GM13976 (cell line): ENCODE measurements around the gene ANGPT4.
A peak's percentile ranks its signal among the peaks of the same experiment; 100 is the strongest.

Experiments used
- DNase-seq: peaks from one replicate; pipeline ENCODE4 v3.0.0; 2012; ENCODE audit warnings: low spot score
- CTCF ChIP-seq: IDR thresholded peaks from 2 replicates; pipeline ENCODE4 v1.5.1; 2012; ENCODE audit warnings: borderline replicate concordance, mild to moderate bottlenecking; ENCODE audit not compliant: insufficient read depth; ENCODE audit errors: extremely low read depth, missing control alignments, control extremely low read depth
- in situ Hi-C: fragments of 300-500 bp; cut with MboI; formaldehyde crosslinking; loops from one replicate; pipeline ENCODE4 v1.12.0; 2022; ENCODE audit warnings: low sequenced_read_pairs, mixed read lengths, inconsistent platforms; ENCODE audit not compliant: unreplicated experiment

The ANGPT4 gene

GRCh38 chr20:835608-836045, 80.5 kb downstream of the ANGPT4 start:
- no peak for TF ChIP-seq CTCF
- in situ Hi-C loops, result no loop called here
- DNase-seq, result no peak

GRCh38 chr20:834151-834746, 81.9 kb downstream of the ANGPT4 start:
- in situ Hi-C loops, result no loop called here
- no peak for DNase-seq
- TF ChIP-seq CTCF, result no peak

- DNase-seq, result peak; percentile 96
- TF ChIP-seq CTCF, result peak; percentile 4
- in situ Hi-C loops, result no loop called here
These were observed 82.5 kb downstream of the ANGPT4 start, which contains the start of gene FAM110A for GRCh38 chr20:833450-834150. Gene FAM110A, plus strand, starts transcription at chr20:833715. Its CDS starts 11,090 bp downstream, at chr20:844805.

- TF ChIP-seq CTCF, result no peak
- in situ Hi-C loops, result no loop called here
- no peak for DNase-seq
These were observed 83.0 kb downstream of the ANGPT4 start for GRCh38 chr20:833121-833449.

- no peak for TF ChIP-seq CTCF
- in situ Hi-C loops, result no loop called here
- DNase-seq, result no peak
These were observed 84.2 kb downstream of the ANGPT4 start for GRCh38 chr20:831956-832355.

GRCh38 chr20:831251-831650, 84.9 kb downstream of the ANGPT4 start:
- in situ Hi-C loops, result no loop called here
- DNase-seq, result no peak
- no peak for TF ChIP-seq CTCF
